Fibroblast of lung (primary cell): ENCODE measurements around the gene FHIT.

ENCODE experiments used
- EZH2 ChIP-seq: IDR thresholded peaks from 2 replicates; pipeline ENCODE4 v1.5.1; 2012; ENCODE audit warnings: low read length, control low read depth, mild to moderate bottlenecking; ENCODE audit errors: missing control alignments
- TF ChIP-seq, protein P1 (sequence below), 2 donors: IDR thresholded peaks in 1 of 2; conservative IDR thresholded peaks in 1 of 2; 1 replicate in 1 of 2; 2 replicates in 1 of 2; pipeline ENCODE4 v1.5.1; 2011 to 2012; ENCODE audit warnings: low read length in 2 of 2, control low read depth in 1 of 2, inconsistent platforms in 1 of 2, low read depth in 1 of 2, mild to moderate bottlenecking in 1 of 2

DNA sequence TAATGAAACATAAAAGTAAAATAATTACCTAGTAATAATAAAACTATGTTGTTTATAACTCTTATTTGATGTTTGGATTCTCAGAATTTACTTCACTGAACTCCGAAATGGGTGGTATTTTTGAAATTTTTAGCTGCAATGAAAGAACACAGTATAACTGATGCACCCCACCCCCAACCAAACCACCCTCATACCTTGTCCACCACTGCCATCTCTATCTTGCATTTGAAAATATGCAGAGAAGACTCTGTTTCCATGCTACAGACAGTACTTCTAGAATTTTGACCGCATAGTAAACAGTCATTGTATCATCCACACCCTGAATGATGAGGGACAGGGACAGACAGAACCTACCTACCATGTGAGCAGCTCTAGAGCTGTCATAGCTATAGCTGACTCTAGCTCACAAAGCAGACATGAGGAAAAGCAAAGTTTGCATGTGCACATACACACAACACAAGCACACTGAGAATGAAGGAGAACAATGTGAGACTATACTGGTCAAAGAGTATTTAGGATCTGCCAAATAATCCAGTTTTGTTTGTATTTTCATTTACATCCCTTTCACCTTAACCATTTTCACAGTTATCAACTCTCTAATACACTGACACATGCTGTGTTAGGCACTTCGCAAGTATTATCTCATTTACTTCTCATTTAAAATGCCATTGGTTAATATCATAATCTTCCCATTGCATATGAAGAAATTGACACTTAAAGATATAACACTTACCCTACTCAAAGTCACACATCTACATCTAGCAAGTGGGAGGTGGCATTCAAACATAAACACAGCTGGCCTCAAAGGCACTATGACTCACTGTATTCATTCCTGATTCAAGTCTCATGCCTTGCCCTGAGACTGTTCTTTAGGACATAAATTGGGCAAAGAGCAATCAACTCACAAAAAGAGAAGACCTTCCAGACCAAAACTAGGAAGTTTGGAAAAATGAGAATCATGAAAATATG lies 1186.8 kb downstream of the FHIT start:
- TF ChIP-seq, protein P1, sequence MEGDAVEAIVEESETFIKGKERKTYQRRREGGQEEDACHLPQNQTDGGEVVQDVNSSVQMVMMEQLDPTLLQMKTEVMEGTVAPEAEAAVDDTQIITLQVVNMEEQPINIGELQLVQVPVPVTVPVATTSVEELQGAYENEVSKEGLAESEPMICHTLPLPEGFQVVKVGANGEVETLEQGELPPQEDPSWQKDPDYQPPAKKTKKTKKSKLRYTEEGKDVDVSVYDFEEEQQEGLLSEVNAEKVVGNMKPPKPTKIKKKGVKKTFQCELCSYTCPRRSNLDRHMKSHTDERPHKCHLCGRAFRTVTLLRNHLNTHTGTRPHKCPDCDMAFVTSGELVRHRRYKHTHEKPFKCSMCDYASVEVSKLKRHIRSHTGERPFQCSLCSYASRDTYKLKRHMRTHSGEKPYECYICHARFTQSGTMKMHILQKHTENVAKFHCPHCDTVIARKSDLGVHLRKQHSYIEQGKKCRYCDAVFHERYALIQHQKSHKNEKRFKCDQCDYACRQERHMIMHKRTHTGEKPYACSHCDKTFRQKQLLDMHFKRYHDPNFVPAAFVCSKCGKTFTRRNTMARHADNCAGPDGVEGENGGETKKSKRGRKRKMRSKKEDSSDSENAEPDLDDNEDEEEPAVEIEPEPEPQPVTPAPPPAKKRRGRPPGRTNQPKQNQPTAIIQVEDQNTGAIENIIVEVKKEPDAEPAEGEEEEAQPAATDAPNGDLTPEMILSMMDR (conservative IDR thresholded peaks at IDR 0.05 in 1 of 2, IDR thresholded peaks at IDR 0.05 in 1 of 2; ENCODE audit: low read depth in 1 of 2, low read length in 2 of 2) = no peak
- no peak for TF ChIP-seq EZH2
